ENCODE measurements around the gene NAE1.

- TF ChIP-seq, protein P1, sequence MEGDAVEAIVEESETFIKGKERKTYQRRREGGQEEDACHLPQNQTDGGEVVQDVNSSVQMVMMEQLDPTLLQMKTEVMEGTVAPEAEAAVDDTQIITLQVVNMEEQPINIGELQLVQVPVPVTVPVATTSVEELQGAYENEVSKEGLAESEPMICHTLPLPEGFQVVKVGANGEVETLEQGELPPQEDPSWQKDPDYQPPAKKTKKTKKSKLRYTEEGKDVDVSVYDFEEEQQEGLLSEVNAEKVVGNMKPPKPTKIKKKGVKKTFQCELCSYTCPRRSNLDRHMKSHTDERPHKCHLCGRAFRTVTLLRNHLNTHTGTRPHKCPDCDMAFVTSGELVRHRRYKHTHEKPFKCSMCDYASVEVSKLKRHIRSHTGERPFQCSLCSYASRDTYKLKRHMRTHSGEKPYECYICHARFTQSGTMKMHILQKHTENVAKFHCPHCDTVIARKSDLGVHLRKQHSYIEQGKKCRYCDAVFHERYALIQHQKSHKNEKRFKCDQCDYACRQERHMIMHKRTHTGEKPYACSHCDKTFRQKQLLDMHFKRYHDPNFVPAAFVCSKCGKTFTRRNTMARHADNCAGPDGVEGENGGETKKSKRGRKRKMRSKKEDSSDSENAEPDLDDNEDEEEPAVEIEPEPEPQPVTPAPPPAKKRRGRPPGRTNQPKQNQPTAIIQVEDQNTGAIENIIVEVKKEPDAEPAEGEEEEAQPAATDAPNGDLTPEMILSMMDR (IDR thresholded peaks at IDR 0.05 in 4 of 5, conservative IDR thresholded peaks at IDR 0.05 in 1 of 5): no peak
- no peak for TF ChIP-seq POLR2A (IDR thresholded peaks at IDR 0.05)
These were observed 25.5 kb upstream of the NAE1 start for GRCh38 chr16:66856184-66856730.

All from gastrocnemius medialis (tissue), 4 donors.